ENCODE data around the gene SMARCAD1.

SMARCAD1 gene

DNA sequence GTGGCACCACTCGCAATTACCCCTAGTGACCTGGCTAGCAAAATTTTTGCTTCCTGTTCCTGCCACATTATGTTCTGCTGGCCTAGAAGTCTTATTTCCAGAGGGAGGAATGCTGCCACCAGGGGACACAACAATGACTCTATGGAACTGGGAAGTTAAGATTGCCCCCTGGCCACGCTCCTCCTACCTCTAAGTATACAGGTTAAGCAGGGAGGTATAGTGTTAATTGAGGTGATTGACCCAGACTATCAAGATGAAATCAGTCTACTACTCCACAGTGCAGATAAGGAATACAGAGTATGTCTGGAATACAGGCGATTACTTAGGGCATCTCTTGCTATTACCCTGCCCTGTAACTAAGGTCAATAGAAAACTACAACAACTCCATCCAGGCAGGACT, 48.8 kb upstream of the SMARCAD1 start:
- Histone ChIP-seq H3K36me3 (ENCODE audit: control insufficient read depth in 2 of 2, insufficient read depth in 1 of 2, low read length in 2 of 2) (no peaks in the 10 kb centered on the region), H3K9me3 (ENCODE audit: control insufficient read depth, insufficient read depth, low read depth, low read length) (no peaks in the 10 kb centered on the region), H3K4me3 (ENCODE audit: low read depth, low read length) (no peak overlapping the region), H3K4me1 (ENCODE audit: control insufficient read depth, insufficient read depth, low read length) (no peaks in the 10 kb centered on the region), H3K27ac (ENCODE audit: extremely low read depth, low read depth, low read length) (no peak overlapping the region)
- POLR2A ChIA-PET, result no interaction called here
- no peak for TF ChIP-seq PRDM6 (tag by site-specific recombination; IDR thresholded peaks at IDR 0.05)
- TF ChIP-seq ZNF747 (tag by site-specific recombination; IDR thresholded peaks at IDR 0.05), result no peak
- TF ChIP-seq HIC1 (tag by site-specific recombination; IDR thresholded peaks at IDR 0.05), result no peak
- no peak for TF ChIP-seq ZNF529 (tag by site-specific recombination; IDR thresholded peaks at IDR 0.05; ENCODE audit: insufficient replicate concordance)
- TF ChIP-seq ZNF560 (tag by site-specific recombination; IDR thresholded peaks at IDR 0.05; ENCODE audit: borderline replicate concordance), result no peak
- no peak for TF ChIP-seq GFI1B (tag by site-specific recombination; IDR thresholded peaks at IDR 0.05)
- no peak for TF ChIP-seq HOXC10 (CRISPR knock-in tag; IDR thresholded peaks at IDR 0.05)
- TF ChIP-seq, protein P1, sequence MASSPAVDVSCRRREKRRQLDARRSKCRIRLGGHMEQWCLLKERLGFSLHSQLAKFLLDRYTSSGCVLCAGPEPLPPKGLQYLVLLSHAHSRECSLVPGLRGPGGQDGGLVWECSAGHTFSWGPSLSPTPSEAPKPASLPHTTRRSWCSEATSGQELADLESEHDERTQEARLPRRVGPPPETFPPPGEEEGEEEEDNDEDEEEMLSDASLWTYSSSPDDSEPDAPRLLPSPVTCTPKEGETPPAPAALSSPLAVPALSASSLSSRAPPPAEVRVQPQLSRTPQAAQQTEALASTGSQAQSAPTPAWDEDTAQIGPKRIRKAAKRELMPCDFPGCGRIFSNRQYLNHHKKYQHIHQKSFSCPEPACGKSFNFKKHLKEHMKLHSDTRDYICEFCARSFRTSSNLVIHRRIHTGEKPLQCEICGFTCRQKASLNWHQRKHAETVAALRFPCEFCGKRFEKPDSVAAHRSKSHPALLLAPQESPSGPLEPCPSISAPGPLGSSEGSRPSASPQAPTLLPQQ (tag by site-specific recombination; IDR thresholded peaks at IDR 0.05), result no peak
- TF ChIP-seq ZNF48 (tag by site-specific recombination; IDR thresholded peaks at IDR 0.05), result no peak
- no peak for TF ChIP-seq ZNF16 (tag by site-specific recombination; IDR thresholded peaks at IDR 0.05; ENCODE audit: low read depth)
- TF ChIP-seq, protein P2, sequence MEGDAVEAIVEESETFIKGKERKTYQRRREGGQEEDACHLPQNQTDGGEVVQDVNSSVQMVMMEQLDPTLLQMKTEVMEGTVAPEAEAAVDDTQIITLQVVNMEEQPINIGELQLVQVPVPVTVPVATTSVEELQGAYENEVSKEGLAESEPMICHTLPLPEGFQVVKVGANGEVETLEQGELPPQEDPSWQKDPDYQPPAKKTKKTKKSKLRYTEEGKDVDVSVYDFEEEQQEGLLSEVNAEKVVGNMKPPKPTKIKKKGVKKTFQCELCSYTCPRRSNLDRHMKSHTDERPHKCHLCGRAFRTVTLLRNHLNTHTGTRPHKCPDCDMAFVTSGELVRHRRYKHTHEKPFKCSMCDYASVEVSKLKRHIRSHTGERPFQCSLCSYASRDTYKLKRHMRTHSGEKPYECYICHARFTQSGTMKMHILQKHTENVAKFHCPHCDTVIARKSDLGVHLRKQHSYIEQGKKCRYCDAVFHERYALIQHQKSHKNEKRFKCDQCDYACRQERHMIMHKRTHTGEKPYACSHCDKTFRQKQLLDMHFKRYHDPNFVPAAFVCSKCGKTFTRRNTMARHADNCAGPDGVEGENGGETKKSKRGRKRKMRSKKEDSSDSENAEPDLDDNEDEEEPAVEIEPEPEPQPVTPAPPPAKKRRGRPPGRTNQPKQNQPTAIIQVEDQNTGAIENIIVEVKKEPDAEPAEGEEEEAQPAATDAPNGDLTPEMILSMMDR (tag by site-specific recombination; IDR thresholded peaks at IDR 0.05), result no peak
- no peak for TF ChIP-seq ZNF132 (tag by site-specific recombination; IDR thresholded peaks at IDR 0.05; ENCODE audit: borderline replicate concordance)
- no peak for TF ChIP-seq ZNF324 (tag by site-specific recombination; IDR thresholded peaks at IDR 0.05)
- no peak for TF ChIP-seq ZBTB7A (tag by site-specific recombination; IDR thresholded peaks at IDR 0.05; ENCODE audit: low read depth)
- no peak for TF ChIP-seq ZBTB17 (tag by site-specific recombination; IDR thresholded peaks at IDR 0.05)
- TF ChIP-seq, protein P3, sequence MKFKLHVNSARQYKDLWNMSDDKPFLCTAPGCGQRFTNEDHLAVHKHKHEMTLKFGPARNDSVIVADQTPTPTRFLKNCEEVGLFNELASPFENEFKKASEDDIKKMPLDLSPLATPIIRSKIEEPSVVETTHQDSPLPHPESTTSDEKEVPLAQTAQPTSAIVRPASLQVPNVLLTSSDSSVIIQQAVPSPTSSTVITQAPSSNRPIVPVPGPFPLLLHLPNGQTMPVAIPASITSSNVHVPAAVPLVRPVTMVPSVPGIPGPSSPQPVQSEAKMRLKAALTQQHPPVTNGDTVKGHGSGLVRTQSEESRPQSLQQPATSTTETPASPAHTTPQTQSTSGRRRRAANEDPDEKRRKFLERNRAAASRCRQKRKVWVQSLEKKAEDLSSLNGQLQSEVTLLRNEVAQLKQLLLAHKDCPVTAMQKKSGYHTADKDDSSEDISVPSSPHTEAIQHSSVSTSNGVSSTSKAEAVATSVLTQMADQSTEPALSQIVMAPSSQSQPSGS (tag by site-specific recombination; IDR thresholded peaks at IDR 0.05; ENCODE audit: low read depth), result no peak
- CTCF ChIA-PET, result no interaction called here

DNA sequence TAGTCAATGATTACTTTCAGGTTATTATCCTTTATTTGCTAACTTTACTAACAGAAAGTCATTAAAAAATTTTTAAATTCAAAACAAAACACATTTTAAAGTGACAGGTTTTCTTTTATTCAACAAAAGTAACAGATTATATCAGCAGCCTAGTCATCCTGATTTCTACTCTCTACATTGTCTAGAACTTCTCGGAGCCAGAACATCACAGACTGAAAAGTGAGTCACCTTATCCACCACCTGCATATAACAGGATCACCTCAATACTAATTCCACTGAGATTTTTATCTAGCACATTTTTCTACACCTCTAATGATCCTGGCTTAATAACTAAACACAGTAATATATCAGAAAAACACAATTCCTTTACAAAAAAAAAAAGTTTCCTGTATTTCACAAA, 47.9 kb upstream of the SMARCAD1 start:
- no peak for TF ChIP-seq GFI1B (tag by site-specific recombination; IDR thresholded peaks at IDR 0.05)
- TF ChIP-seq ZNF24 (tag by site-specific recombination; IDR thresholded peaks at IDR 0.05), result no peak
- no peak for TF ChIP-seq ZNF138 (tag by site-specific recombination; IDR thresholded peaks at IDR 0.05; ENCODE audit: borderline replicate concordance)
- Histone ChIP-seq H3K36me3 (ENCODE audit: control insufficient read depth in 2 of 2, insufficient read depth in 1 of 2, low read length in 2 of 2) (no peaks in the 10 kb centered on the region), H3K4me1 (ENCODE audit: control insufficient read depth, insufficient read depth, low read length) (no peaks in the 10 kb centered on the region), H3K4me3 (ENCODE audit: low read depth, low read length) (no peak overlapping the region), H3K9me3 (ENCODE audit: control insufficient read depth, insufficient read depth, low read depth, low read length) (no peaks in the 10 kb centered on the region), H3K27ac (ENCODE audit: extremely low read depth, low read depth, low read length) (no peak overlapping the region)
- POLR2A ChIA-PET, result no interaction called here
- CTCF ChIA-PET, result interaction anchor here (1.6 kb wide), 1 partner anchor 12 kb away, joined by 7 read pairs; no protein-coding TSS in a partner anchor
